K562 (cell line): ENCODE results near the gene PIK3CA. TPM values are rescaled to one million over a fixed set of nuclear protein-coding genes. Genes with fewer than 3 reads are reported as not detected.

Experiments used
- CHD4 ChIP-seq: fragments of 200-600 bp; sonication (generic); IDR thresholded peaks from 3 replicates; pipeline ENCODE4 v1.6.1; 2012; ENCODE audit warnings: low read depth, mild to moderate bottlenecking, mixed read lengths, low read length, inconsistent platforms; ENCODE audit not compliant: insufficient read depth, insufficient replicate concordance, poor library complexity, severe bottlenecking
- CREB3 ChIP-seq: fragments of 450-650 bp; conservative IDR thresholded peaks from 2 replicates; pipeline ENCODE4 v1.6.1; 2016; ENCODE audit warnings: missing genetic modification characterization, low read depth, mild to moderate bottlenecking, missing compliant biosample characterization, moderate library complexity
- E2F1 ChIP-seq: sonication (generic); formaldehyde crosslinking; IDR thresholded peaks from 2 replicates; pipeline ENCODE4 v1.8.1; 2023; ENCODE audit warnings: mild to moderate bottlenecking, missing genetic modification reagents, moderate library complexity
- EP300 ChIP-seq: IDR thresholded peaks from 2 replicates; pipeline ENCODE4 v1.6.1; 2012; ENCODE audit warnings: low read length, improper control_type of control experiment
- HMBOX1 ChIP-seq: sonication (generic); IDR thresholded peaks from 2 replicates; pipeline ENCODE4 v1.6.1; 2016
- HMGXB4 ChIP-seq: sonication (generic); formaldehyde crosslinking; IDR thresholded peaks from 2 replicates; pipeline ENCODE4 v1.8.1; 2023; ENCODE audit warnings: mild to moderate bottlenecking, missing genetic modification reagents
- HNRNPL ChIP-seq: fragments of 200-400 bp; formaldehyde crosslinking; IDR thresholded peaks from 2 replicates; pipeline ENCODE4 v1.6.1; 2017; ENCODE audit warnings: low read depth, mild to moderate bottlenecking, low read length
- HOMEZ ChIP-seq: fragments of 250-450 bp; sonication (Bioruptor Pico); IDR thresholded peaks from 2 replicates; pipeline ENCODE4 v1.4.0; 2020; ENCODE audit warnings: mild to moderate bottlenecking, moderate library complexity
- MAX ChIP-seq: sonication (generic); formaldehyde crosslinking; IDR thresholded peaks from 2 replicates; pipeline ENCODE4 v1.9.0; 2022; ENCODE audit warnings: mild to moderate bottlenecking, missing genetic modification reagents
- NBN ChIP-seq: fragments of 450-650 bp; IDR thresholded peaks from 2 replicates; pipeline ENCODE4 v1.6.1; 2016; ENCODE audit warnings: low read depth, mild to moderate bottlenecking
- RFX5 ChIP-seq: IDR thresholded peaks from 2 replicates; pipeline ENCODE4 v1.6.1; 2011; ENCODE audit warnings: low read depth, mild to moderate bottlenecking, improper control_type of control experiment, low read length
- SAFB2 ChIP-seq: fragments of 200-400 bp; formaldehyde crosslinking; IDR thresholded peaks from 2 replicates; pipeline ENCODE4 v1.6.1; 2018; ENCODE audit warnings: borderline replicate concordance, low read length, low read depth, moderate library complexity; ENCODE audit not compliant: severe bottlenecking
- SP1 ChIP-seq: sonication (generic); formaldehyde crosslinking; IDR thresholded peaks from 2 replicates; pipeline ENCODE4 v1.8.1; 2022; ENCODE audit warnings: mild to moderate bottlenecking, missing genetic modification reagents
- TBP ChIP-seq: optimal IDR thresholded peaks from 2 replicates; pipeline ENCODE3; 2011; ENCODE audit warnings: low read depth, low read length, improper control_type of control experiment
- TCF7 ChIP-seq: sonication (generic); IDR thresholded peaks from 2 replicates; pipeline ENCODE4 v1.6.1; 2016; ENCODE audit warnings: antibody characterized with exemption, borderline replicate concordance
- XRCC4 ChIP-seq: IDR thresholded peaks from one replicate; pipeline ENCODE4 v1.6.1; 2011; ENCODE audit not compliant: insufficient read depth, insufficient read length; ENCODE audit errors: extremely low read depth
- ZNF121 ChIP-seq: sonication (generic); formaldehyde crosslinking; conservative IDR thresholded peaks from 2 replicates; pipeline ENCODE4 v1.8.0; 2022; ENCODE audit warnings: missing genetic modification reagents
- ZNF134 ChIP-seq: fragments of 250-450 bp; sonication (Bioruptor Pico); conservative IDR thresholded peaks from 2 replicates; pipeline ENCODE4 v1.4.0; 2020
- ZNF347 ChIP-seq: fragments of 450-650 bp; formaldehyde crosslinking; IDR thresholded peaks from 2 replicates; pipeline ENCODE4 v1.4.0; 2020; ENCODE audit warnings: low read depth, mild to moderate bottlenecking, moderate library complexity
- ZNF583 ChIP-seq: fragments of 250-450 bp; sonication (Bioruptor Pico); IDR thresholded peaks from 2 replicates; pipeline ENCODE4 v1.4.0; 2020
- ZNF740 ChIP-seq, 3 experiments: fragments of 200-800 bp in 1 of 3; sonication (Bioruptor generic) in 1 of 3; sonication (generic) in 1 of 3; formaldehyde crosslinking in 1 of 3; IDR thresholded peaks; 2 replicates each; pipeline versions ENCODE4 v1.6.1 to v1.8.0; 2016 to 2022; ENCODE audit warnings: mild to moderate bottlenecking in 2 of 3, missing compliant biosample characterization in 2 of 3, missing genetic modification characterization in 2 of 3, missing genetic modification reagents in 1 of 3
- polyA plus RNA-seq, 8 experiments: library from polyadenylated mRNA; depleted of rRNA in 4 of 8; stranded (reverse) in 5 of 8; unstranded in 3 of 8; fragments of >200 nt; fragmentation: Nextera tagmentation in 2 of 8; fragmentation: Illumina TruSeq in 1 of 8; extraction: Ambion mirVana in 2 of 8; extraction: Trizol in 1 of 8; gene quantifications; 2 replicates each; pipeline versions ENCODE4 v1.2.1 to v1.2.3, GENCODE V29; 2011 to 2014; ENCODE audit warnings: inconsistent platforms in 1 of 8, missing spikeins in 1 of 8
- total RNA-seq, 7 experiments: library from RNA; depleted of rRNA in 6 of 7; stranded (reverse); fragments of >200 nt in 6 of 7; fragmentation: Illumina TruSeq in 2 of 7; extraction: Trizol in 2 of 7; gene quantifications; 2 replicates each; pipeline versions ENCODE4 v1.2.1 to v1.2.3, GENCODE V29; 2011 to 2021; ENCODE audit warnings: low replicate concordance in 1 of 7

PIK3CA gene
- total and polyA plus RNA-seq, 9 of the 15 experiments (the other 6 are each of a cell fraction or from before 2014, with no cell fraction given), result 3.8 to 19.4 (median 10.8) TPM

GRCh38 chr3:179147514-179147872, 664 bp upstream of the PIK3CA start (continued):
- no peak for TF ChIP-seq HNRNPL
- no peak for TF ChIP-seq EP300
- TF ChIP-seq SP1 (CRISPR knock-in tag), result peak; percentile 39; the same call in 1 of the 2 replicates
- no peak for TF ChIP-seq ZNF740 (CRISPR knock-in tag; IDR thresholded peaks at IDR 0.05)
- no peak for TF ChIP-seq ZNF740 (tag; IDR thresholded peaks at IDR 0.05)
- no peak for TF ChIP-seq ZNF134
- no peak for TF ChIP-seq ZNF583 (CRISPR knock-in tag)
- TF ChIP-seq ZNF347, result no peak
- TF ChIP-seq TCF7, result no peak
- TF ChIP-seq HMGXB4 (CRISPR knock-in tag), result no peak
- no peak for TF ChIP-seq E2F1
- TF ChIP-seq SAFB2, result no peak
- no peak for TF ChIP-seq ZNF121 (CRISPR knock-in tag)
- TF ChIP-seq RFX5, result no peak
- TF ChIP-seq CREB3 (tag), result no peak
- TF ChIP-seq MAX, result peak; percentile 45
- no peak for TF ChIP-seq XRCC4
- 0 out of 2 replicates have a peak, but pooled peaks have one; percentile 61 for TF ChIP-seq NBN
- no peak for TF ChIP-seq HOMEZ (CRISPR knock-in tag)
- no peak for TF ChIP-seq TBP
- peak; percentile 3 for TF ChIP-seq CHD4
- peak; percentile 74; the same call in 1 of the 2 replicates for TF ChIP-seq HMBOX1
